HK-2 (cell line): ENCODE measurements around the gene PROCA1.
A peak's percentile ranks its signal among the peaks of the same experiment; 100 is the strongest.

Experiments
- DNase-seq: peaks from one replicate; pipeline ENCODE4 v3.0.0-alpha.2; 2018; ENCODE audit not compliant: unreplicated experiment

The PROCA1 gene

DNA sequence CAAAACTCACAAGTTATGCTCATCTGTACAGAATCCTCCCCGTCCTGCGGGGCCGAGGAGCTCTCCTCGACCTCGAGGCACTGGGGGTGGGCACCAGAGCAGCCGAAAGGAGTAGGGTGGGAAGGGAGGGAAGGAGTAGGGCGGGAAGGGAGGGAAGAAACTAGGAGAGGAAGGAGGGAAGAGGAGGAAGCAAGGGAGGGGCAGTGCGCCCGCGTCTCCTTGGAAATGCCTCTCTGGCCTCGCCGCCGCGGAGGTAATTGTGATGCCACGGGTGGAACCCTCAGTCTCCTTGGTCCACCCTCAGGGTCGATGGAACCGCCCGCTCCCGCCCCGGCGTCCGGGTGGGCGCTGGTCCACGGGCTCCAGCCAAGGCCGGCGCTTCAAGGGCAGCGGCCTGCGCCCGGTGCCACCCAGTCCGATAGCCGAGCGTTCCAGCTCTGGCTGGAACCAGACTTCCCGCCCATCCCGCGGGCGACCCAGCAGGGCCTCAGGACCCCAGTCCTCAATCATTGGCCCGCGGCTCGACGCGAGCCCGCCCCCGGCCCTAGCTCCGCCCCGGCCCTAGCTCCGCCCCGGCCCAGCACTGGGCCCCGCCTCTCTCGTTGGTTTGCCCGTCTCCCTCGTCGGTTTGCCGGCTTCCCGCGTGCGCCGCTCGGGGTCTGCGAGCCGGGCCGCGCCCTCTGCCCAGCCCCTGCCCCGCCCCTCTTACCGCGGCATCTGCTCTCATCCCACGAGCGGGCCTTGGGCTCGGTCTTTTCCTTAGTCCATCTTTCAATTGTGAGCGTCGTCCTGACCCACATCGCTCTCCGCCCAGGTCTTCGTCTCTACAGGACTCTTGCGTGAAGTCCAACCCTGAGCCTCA lies 596 bp downstream of the PROCA1 start:
- DNase-seq = peak; percentile 93

DNA sequence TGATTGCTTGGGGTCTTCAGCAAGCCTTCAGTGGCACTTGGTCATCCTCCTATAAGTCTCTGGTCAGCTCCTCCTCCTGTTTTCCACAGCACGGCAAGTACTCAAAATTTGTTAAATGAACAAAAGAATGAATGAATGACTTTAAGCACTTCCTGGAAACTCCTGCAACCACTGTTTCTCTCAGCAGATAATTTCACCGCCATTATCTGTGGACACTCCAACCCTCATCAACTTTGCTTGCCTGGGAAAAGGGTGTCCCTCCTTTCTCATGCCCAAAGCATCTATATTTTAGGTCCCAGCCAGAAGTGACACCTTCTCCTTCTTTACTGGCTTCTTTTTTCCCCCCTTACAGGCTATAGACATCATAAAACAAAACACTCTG lies 4.4 kb downstream of the PROCA1 start:
- no peak for DNase-seq

DNA sequence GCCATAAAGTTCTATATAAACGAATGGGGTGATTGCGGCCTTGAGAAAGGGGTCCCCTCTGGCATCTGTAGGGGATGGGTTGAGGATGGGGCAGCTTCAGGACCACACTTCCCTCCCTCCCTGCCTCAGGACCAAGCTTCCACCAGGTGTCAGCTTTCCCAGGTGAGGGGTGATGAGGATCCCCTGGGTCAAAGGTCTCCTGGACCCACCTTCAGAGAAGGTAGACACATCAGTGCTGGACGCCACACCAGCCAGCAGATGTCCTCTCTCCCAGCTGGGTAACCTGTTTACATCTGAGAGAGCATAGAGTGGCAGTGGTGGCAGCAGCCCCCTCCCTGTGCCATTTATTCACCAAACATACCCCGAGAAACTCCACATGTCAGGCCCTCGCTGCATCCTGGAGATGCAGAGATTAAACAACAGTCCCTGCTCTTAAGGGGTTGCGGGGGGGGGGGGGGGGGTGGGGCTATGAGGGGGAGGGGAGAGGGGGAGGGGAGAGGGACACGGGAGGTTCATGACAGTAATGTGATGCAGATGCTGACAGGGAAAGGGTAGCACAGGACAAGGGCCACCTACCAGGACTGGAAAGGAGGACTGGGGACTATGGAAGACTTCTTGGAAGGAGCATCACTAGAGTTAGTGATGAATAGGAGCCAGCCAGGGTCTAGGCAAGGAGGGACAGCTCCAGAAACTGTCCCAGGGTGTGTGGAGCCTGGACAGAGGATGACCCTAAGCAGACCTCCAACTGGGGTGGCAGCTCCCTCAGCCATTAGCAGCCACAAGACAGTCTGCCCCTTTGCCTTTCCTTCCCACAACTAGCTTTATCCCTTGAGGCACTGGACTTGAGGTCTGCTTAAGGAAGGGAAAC lies 5.0 kb downstream of the PROCA1 start:
- no peak for DNase-seq

DNA sequence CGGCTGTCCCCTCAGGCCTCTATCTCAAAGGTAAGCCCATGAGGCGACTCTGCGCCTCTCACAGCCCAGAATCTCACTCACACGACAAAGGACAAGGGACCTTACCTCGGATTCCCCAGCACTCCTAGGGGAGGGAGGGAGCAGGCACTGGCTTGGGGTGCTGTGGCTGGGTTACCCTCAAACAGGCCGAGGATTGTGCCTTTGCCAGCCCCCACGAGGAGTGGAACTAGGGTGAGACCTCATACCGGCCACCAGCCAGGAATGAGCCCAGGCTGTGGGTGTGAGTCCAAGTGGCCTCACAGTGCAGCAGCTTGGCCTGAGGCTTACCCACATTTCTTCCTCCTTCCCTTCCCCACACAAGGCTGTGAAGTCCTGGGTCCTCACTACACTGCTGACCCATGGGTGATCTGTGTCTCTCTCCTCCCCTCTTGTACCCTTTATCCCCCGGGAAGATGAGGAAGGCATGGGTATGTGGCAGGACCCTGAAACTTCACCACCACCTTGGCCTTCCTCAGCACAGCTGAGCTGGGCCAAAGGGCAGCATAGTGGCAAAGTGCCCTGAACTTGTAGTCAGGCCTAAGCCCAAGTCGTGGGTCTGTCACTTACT lies 5.9 kb downstream of the PROCA1 start:
- no peak for DNase-seq

DNA sequence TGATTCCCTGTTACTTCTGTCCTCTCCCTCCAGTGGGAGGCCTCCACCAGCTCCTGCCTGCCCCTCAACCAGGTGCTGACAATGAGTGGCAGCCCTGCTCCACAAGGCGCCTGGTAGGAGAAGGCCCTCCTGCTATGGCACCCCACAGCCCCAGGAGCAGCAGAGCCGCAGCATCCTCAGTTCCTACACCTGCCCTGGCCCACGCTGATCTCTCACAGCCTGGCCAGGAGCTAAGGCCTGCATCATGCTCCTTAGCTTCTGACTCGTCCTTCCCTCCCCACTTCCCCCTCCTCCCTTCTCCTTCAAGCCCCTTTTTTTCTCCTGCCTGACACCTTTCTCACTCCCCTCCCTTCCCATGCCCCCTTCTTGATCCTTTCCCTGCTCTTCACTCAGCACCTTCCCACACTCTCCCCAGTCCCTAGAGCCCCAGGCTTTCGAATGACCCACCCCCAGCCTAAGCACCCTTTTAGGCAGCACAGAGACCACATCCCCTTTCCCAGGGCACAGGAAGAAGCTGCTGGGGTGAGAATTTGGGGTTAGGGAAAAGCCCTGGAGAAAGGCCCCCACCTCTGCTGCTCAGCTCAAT lies 6.5 kb downstream of the PROCA1 start:
- no peak for DNase-seq

DNA sequence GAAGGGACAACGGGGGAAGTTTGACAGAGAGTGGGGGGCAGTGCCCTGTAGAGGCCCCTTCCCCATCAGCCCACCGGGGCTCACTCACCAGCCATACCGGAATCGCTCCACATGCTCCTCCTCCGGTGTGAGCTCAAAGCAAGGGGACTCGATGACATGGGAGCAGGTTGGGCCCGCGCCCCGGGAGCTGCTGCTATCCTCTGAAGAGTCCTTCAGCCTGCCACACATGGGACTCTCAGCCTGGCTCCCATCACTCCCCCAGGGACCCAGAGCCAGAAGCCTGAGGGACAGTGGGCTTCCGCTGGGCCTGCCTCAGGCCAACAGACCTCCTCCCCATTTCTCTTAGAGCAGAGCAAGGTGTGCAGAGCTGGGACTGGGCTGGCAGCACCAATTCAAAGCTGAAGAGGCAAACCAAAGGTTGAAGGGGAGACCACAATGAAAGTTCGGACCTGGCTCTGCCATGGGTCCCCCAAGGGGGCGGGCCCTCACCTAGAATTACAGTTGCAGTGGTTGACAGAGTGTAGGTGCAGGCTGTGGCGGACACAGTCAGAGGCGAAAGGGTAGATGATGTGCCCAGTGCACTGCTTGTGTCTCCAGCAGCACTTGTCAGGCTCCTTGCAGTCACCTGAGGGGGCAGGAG lies 7.3 kb downstream of the PROCA1 start:
- no peak for DNase-seq

DNA sequence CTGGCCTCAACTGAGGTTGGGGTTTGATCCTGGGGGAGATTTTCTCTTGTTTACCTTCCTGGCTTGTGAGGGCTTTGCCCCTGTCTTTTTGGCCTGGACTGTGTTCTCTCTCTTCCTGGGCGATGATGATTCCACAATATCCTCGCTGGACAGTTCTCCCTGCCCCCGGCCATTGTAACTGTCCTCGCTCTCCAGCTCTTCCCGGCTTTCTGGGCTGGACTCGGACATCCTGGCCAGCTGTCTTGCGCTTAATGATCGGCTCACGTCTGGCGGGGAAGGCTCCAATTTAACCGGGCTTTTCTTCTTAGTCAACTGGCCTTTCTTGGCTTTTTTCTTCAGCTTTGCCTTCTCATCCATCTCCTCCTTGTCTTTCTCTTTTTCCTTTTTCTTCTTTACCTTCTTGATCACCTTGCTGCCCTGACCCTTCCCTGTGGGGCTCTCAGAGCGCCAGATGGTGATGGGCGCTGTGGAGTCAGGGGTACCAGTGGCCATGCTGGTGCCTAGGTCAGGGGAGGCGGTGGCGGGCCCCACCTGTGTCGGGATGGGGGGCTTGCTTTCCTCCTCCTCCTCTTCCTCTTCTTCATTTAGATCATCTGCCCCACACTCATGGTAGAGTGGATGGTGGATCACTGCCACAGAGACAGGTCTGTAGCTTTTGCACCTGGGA lies 8.0 kb downstream of the PROCA1 start:
- DNase-seq = no peak

DNA sequence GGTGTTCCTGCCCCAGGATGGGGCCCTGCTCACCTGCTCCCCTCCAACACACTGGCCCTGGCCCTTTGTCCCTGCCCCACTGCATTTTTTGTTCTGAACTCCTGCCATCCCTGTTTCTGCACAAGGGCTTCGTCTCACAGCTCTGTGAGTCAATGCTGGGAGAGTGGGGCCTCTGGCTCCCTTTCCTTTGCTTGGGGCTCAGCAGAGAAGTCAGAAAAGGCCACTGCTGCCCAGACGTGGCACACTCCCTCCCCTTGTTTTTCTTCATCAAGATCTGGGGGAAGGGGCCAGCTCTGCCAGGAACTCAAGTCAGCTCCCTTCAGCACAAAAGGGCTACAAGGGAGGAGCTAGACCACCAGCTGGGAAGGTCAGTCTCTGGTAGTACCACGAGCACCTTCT lies 8.9 kb downstream of the PROCA1 start:
- no peak for DNase-seq

DNA sequence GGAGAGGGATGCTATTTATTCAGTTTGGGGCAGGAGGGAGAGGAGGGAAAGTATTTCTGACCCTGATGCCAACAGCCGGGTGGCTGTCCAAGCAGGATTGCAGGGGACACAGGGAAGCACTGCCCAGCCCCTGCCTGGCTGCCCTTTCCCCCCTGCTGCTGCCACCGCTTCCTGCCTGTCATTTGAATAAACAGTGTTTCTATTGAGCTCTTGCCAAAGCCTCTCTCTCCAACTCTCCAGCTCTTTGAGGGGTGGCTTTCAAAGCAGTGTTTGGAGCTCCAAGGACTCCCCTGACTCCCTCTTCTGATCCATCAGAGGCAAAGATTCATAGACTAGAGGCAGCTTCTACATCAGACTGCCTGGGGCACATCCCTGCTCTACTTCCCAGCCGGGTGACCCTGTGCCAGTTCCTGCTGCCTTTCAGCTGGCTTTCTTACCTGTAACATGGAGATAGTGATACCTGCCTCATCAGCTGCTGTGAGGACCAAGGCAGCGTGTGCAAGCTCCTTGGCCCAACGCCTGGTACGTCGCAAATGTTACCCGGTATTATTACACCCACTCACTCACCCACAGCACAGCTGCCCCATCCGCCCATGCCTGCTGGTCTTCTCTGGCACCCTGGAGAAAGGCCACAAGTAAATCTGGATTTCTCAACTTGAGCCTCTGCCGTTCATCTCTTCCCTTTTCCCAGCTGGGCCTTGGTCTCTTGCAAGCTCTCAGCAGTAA lies 9.5 kb downstream of the PROCA1 start:
- DNase-seq = no peak

DNA sequence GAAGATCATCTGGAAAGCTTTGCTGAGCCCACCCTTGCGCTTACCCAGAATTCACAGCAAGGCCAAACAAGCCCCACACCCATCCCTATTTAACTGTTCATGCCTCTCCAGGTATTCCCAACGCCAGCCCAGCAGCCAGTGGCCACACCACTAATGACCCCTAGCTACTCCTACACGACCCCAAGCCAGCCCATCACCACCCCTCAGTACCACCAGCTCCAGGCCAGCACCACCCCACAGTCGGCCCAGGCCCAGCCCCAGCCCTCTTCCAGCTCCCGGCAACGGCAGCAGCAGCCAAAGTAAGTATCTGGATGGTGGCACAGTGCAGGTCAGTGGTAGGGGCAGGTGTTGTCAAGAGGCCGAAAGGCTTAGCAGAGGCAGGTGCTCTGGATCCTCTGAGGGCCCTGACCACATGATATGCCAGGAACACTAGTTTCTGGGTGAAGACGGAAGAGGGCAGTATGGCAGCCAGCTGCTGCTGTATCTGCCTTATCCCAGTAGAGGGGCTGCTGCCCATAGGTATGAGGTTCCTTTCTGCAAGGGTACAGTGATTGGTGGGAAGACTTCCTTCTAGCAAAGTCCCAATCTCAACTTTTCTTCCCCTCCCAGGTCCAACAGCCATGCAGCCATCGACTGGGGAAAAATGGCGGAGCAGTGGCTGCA lies 10.7 kb downstream of the PROCA1 start:
- DNase-seq = no peak

DNA sequence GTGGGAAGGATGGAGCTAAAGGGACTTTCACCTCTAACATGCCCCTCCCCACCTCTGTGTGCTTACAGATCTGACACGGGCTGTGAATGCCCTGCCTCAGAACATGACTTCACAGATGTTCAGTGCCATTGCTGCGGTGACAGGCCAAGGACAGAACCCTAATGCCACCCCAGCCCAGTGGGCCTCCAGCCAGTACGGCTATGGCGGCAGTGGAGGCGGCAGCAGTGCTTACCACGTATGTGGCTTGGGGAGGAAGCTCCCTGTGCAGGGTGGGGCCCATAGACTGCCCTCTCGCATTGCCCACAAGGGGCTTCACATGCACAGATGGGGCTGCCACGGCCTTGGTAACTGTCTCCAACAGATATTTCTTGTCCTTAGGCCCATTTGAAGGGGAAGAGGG lies 11.4 kb downstream of the PROCA1 start:
- DNase-seq = no peak

DNA sequence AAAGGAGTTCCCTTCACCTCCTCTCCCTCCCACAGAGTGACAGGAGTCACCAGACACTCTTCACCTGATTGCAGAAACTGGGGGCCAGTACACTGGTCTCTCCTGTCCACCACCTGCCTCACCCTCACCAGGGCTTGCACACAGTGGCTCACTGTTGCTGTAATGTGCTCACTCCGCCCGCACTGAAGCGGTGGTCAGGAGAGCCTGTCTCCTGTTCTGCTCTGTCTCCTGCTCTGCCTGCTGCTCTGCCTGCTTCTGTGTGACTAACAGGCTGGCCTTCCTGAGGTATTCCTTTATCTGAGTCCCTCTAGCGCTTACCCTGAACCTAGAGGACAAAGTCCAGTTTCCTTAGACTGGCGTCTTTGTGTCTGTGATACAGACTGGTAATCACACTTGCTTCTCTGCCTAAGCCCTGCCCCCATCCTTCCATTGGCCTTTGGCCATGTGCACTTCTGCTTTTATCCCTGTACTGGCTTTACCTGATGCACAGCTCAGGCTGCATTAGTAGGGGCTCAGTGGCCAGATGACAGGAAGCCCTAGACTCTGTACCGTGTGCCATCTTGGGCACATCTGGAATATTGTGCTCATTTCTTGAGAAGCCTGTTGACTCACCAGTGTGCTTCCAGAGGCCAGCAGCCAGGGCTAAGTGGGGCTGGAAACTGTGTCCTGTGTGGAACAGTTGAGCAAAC lies 13.3 kb downstream of the PROCA1 start:
- DNase-seq = no peak

DNA sequence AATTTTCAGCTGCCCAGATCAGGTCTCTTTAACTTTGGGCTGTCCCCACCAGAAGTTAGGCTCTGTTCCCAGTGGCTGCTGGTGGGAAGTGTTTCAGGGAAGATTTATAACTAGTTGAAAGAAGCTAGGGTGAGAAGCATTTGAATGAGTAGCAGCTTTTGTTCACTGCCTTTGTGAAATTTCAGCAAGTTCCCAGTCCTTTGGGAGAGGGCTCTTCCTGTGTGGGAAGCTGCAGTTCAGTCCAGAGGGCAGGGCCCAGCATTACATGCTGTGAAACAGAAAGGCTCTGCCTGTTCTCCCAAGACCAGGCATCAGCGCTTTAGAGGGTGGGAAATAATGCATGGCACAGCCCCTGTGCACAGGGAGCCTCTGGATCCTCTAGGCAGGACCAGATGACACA lies 17.8 kb downstream of the PROCA1 start:
- DNase-seq = no peak

DNA sequence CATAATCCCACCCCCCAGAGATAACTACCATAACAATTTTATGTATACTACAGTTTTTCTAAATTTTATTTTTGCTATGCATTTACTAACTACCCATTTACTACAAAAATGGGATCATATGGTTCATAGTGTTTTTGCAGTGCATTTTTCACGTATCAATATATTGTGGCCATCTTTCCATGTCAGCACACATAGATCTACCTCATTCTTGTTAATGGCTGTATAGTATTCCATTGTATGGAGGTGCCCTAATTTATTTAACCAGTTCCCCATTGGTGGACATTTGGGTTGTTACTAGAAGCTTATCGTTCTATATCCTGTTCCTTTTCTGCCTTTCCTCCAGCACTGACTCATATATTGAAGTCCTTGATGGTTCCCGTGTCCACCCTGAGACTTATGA lies 22.7 kb downstream of the PROCA1 start:
- no peak for DNase-seq

DNA sequence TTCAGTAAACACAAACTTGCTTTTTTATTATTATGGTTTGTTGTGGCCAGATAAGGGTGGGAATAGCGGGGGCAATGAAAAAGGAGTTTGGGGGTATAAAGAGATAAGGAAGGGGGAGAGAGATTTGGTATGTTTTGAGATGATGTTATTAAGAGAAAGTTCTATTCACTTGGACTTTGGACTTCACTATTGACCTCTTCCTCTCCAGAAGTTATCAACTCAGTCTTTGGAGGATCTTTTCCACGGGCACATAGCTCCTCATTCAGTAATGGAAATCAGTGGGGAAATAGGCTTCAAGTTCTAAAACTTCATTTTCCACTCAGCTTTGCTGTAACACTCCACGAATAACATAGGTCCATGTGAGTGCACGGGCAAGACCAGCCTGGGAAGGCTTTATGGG lies 23.2 kb downstream of the PROCA1 start:
- no peak for DNase-seq

DNA sequence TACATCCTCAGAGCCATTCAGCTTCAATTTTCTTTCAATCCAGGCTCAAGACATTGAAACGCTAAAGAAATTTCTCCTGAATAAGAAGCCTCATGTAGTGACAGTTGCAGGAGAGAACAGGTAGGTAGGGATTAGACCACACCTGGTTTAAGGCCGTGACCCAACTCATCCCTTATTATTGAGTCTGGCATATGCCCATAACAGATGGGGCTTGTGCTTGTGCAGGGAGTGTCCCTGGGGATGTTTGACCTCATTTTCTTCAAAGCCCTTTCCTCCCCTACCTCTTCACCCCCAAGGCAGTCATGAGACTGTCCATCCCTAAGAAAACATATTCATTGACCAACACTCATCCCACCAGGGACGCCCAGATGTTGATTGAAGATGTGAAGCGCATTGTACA lies 25.4 kb downstream of the PROCA1 start:
- DNase-seq = no peak

DNA sequence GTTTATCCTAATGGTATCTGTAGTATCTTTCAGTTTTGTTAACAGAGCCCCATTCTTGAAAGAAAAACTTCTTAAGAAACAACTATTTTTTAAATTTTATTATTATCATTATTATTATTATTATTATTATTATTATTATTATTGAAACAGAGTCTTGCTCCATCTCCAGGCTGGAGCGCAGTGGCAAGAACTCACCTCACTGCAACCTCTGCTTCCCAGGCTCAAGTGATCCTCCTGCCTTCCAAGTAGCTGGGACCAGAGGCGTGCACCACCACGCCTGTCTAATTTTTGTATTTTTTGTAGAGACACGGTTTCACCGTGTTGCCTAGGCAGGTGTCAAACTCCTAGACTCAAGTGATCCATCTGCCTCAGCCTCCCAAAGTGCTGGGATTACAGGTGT lies 26.3 kb downstream of the PROCA1 start:
- DNase-seq = no peak

DNA sequence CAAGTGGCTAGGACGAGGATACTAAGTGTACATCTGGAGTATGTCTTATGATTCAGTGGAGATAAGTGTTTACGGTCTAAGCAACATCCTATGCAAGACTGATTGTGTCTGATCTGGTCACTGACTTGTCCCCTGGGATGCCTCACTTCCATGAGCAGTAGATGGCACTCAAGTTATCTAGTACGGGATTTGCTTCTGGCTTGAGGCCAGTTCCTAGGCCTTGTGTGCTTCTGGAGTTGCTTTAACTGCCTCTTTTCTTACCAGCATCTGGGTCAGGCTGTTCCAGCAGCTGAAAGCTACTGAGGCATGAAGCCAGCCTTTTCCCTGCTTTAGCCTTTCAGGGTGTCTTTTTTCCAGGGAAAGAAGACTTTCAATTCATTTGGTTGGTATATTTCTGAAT lies 26.7 kb downstream of the PROCA1 start:
- peak; percentile 38 for DNase-seq

DNA sequence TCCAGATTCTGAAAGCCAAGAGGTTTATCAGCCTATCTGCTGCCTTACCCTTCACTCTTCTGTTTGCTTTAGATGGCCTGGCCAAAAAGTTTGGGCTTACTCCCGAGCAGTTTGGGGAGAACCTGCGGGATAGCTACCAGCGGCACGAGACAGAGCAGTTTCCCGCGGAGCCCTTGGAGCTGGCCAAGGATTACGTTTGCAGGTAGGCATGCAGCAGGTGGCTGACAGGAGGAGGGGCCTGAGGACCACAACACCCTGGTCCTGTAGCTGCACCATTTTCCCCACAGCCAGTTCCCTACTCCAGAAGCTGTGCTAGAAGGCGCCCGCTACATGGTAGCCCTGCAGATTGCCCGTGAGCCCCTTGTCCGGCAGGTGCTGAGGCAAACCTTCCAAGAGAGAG lies 29.0 kb downstream of the PROCA1 start:
- no peak for DNase-seq
